ENCODE results near the gene NFIC.

DNA sequence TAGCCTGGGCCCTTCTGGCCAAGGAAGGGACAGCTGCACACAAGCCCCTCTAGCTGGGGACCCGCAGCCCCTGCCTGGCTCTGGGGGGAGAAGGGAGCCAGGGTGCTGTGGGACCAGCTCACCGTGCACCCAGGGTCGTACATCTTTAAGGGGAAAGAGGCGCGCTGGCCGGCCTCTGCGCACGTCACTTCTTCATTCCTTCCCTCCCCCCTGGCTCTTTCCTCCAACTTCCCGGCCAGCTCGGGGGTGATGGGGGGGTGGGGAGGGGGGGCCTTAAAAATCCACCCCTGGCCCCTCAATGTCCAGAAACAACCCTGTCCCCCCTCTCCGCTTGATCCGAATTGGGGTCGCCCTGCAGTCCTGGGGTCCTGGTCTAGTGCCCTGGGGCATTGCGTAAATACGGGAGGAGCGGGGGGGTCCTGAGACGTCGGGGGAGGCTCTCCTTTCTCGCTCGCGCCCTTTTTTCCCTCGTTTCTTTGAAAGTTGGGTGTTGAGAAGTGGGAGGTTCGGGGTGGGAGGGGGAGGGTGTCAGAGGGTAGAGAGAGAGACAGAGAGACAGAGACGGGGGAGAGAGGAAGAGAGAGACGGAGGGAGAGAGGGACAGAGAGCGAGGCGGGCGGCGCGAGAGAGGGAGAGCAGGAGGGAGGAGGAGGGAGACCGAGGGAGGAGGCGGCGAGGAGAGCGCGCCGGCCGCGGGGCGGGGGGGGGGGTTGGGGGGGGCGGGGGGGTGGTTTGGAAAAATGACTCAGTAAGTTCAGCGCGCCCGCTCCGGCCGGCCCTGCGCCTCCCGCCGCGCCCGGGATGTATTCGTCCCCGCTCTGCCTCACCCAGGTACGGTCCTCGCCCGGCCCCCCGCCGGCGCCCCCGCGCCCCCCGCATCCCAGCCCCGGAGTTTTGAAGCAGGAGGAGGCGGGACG is at the start of gene NFIC:
- TF ChIP-seq SPI1 (IDR thresholded peaks at IDR 0.05; ENCODE audit: low read depth, low read length) (no peak), POLR2AphosphoS5 (IDR thresholded peaks at IDR 0.05; ENCODE audit: low read depth, low read length) (no peak), POLR2A (IDR thresholded peaks at IDR 0.05; ENCODE audit: low read depth, low read length) (no peak), TAF1 (IDR thresholded peaks at IDR 0.05; ENCODE audit: low read depth, low read length) (no peak)

Measured in GM12891 (cell line).